ENCODE data around the gene MRTFA.

The MRTFA gene

DNA sequence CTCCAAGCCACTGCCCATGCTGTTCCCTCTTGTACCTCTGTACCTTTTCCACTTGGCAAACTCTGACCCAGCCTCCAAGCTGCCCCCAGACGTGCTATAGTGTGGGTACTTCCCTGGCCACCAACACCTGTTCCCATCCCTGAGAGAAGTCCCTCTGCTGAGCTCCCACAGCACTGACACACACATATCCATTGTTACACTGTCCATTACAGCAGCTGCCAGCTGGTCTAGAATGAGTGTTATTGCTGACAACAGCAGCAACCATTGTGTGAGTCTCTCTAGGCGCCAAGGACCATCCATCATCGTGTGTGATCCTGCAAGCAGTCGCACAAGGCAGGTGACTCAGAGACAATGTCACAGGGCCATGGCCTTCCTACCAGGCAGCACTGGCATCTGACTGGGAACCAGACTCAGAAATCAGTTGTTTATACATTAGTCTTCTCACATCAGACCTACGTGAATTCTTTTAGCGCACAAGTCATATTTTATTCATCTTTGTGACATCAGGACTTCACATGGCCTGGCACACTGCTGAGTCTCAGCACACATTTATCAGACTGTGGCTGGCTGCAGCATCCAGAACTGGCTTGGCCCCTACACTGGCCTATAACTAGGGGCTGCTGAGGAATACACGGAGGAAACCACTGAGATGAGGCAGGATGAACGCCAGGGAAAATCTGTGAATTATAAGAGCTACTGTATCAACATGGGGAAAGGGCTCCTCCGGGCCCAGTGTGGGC is 209.8 kb downstream of the MRTFA start:
- no peak overlapping the region for H3K4me3 ChIP-seq (ENCODE audit: low read depth, low read length)
- no peaks in the 10 kb centered on the region for H3K27me3 ChIP-seq (ENCODE audit: control insufficient read depth, insufficient read depth, low read length)
- no peaks in the 10 kb centered on the region for H3K79me2 ChIP-seq
- no peaks in the 10 kb centered on the region for H3K4me1 ChIP-seq
- no peak overlapping the region for H3K4me2 ChIP-seq (ENCODE audit: low read length)
- TF ChIP-seq CTCF (IDR thresholded peaks at IDR 0.05): no peak
- H2AFZ ChIP-seq: no peak overlapping the region
- H3K9ac ChIP-seq: no peak overlapping the region
- H3K36me3 ChIP-seq (ENCODE audit: control insufficient read depth, insufficient read depth, low read length): no peaks in the 10 kb centered on the region
- H3K9me3 ChIP-seq (ENCODE audit: control insufficient read depth, low read length): no peaks in the 10 kb centered on the region
- no peak overlapping the region for H3K27ac ChIP-seq

GRCh38 chr22:40425082-40425481 is 211.4 kb downstream of the MRTFA start:
- Histone ChIP-seq H2AFZ (no peak overlapping the region), H3K27ac (no peak overlapping the region), H3K9ac (no peak overlapping the region), H3K4me3 (ENCODE audit: low read depth, low read length) (no peak overlapping the region), H3K9me3 (ENCODE audit: control insufficient read depth, low read length) (no peaks in the 10 kb centered on the region), H3K4me1 (no peaks in the 10 kb centered on the region), H3K27me3 (ENCODE audit: control insufficient read depth, insufficient read depth, low read length) (no peaks in the 10 kb centered on the region), H3K4me2 (ENCODE audit: low read length) (no peak overlapping the region), H3K36me3 (ENCODE audit: control insufficient read depth, insufficient read depth, low read length) (no peaks in the 10 kb centered on the region), H3K79me2 (no peaks in the 10 kb centered on the region)
- TF ChIP-seq CTCF (IDR thresholded peaks at IDR 0.05): no peak

- TF ChIP-seq CTCF (IDR thresholded peaks at IDR 0.05): no peak
- Histone ChIP-seq H3K27me3 (ENCODE audit: control insufficient read depth, insufficient read depth, low read length) (no peaks in the 10 kb centered on the region), H3K4me3 (ENCODE audit: low read depth, low read length) (no peak overlapping the region), H3K27ac (no peak overlapping the region), H3K9me3 (ENCODE audit: control insufficient read depth, low read length) (no peaks in the 10 kb centered on the region), H2AFZ (no peak overlapping the region), H3K36me3 (ENCODE audit: control insufficient read depth, insufficient read depth, low read length) (no peaks in the 10 kb centered on the region), H3K4me1 (no peaks in the 10 kb centered on the region), H3K4me2 (ENCODE audit: low read length) (no peak overlapping the region), H3K79me2 (no peaks in the 10 kb centered on the region), H3K9ac (no peak overlapping the region)
Observed at GRCh38 chr22:40423882-40424640, 212.5 kb downstream of the MRTFA start.

DNA sequence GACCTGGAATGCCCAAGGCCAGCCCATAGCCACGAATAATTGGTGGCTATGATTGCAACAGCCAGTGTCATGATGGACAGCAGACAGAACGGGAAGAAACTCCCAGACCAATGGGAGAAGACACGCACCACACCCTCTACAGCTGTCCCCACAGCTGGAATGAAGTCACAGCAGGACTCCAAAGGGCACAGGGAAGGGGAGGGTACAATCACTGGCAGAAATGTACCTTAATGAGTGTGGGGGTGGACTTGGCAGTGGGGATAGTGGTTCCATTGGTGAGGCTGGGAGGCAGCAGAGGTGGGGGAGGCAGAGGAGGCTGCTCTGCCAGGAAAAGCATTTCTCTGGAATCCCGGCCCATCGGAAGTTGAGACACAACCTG is 213.2 kb downstream of the MRTFA start:
- no peak for TF ChIP-seq CTCF (IDR thresholded peaks at IDR 0.05)
- Histone ChIP-seq H3K4me1 (no peaks in the 10 kb centered on the region), H3K36me3 (ENCODE audit: control insufficient read depth, insufficient read depth, low read length) (no peaks in the 10 kb centered on the region), H2AFZ (no peak overlapping the region), H3K4me3 (ENCODE audit: low read depth, low read length) (no peak overlapping the region), H3K79me2 (no peaks in the 10 kb centered on the region), H3K27ac (no peak overlapping the region), H3K4me2 (ENCODE audit: low read length) (no peak overlapping the region), H3K9ac (no peak overlapping the region), H3K9me3 (ENCODE audit: control insufficient read depth, low read length) (no peaks in the 10 kb centered on the region), H3K27me3 (ENCODE audit: control insufficient read depth, insufficient read depth, low read length) (no peaks in the 10 kb centered on the region)

Measured in parathyroid adenoma (tissue), 2 donors.